Activated T-helper 1 cell treated with Interleukin-2 at 50 U/mL for 16 hours (primary cell): ENCODE measurements around the gene ERC1.
"Not testable (repeated sequence)": the region's sequence is repeated elsewhere in the genome, so short reads cannot be mapped to it uniquely, and the experiment has no call there.

Experiments used
- DNase-seq: peaks from one replicate; pipeline ENCODE4 v3.0.0-alpha.2; 2020; ENCODE audit warnings: low read depth

Gene ERC1

DNA sequence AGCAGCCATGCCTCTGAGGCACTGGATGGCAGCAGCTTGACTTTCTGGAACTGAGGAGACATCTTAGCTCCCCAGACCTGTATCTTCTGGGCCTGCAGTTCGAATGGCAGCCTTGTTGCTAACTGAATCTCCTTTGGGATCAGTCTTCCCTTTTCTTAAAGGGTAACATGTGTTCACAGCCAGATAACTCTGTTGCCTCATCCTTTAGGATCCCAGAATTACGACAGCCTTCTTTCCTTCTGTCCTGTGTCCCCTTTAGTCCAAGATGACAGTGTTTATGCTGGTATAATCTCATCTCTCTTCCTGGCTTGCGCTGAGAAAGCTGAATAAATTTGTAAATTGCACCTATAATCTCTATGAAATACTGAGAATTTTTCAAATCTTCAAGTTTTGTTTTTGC lies 9.1 kb upstream of the ERC1 start:
- no peak for DNase-seq

GRCh38 chr12:988646-989045 lies 2.4 kb upstream of the ERC1 start:
- no peak for DNase-seq

GRCh38 chr12:989051-989450 lies 2.0 kb upstream of the ERC1 start:
- DNase-seq = no peak

DNA sequence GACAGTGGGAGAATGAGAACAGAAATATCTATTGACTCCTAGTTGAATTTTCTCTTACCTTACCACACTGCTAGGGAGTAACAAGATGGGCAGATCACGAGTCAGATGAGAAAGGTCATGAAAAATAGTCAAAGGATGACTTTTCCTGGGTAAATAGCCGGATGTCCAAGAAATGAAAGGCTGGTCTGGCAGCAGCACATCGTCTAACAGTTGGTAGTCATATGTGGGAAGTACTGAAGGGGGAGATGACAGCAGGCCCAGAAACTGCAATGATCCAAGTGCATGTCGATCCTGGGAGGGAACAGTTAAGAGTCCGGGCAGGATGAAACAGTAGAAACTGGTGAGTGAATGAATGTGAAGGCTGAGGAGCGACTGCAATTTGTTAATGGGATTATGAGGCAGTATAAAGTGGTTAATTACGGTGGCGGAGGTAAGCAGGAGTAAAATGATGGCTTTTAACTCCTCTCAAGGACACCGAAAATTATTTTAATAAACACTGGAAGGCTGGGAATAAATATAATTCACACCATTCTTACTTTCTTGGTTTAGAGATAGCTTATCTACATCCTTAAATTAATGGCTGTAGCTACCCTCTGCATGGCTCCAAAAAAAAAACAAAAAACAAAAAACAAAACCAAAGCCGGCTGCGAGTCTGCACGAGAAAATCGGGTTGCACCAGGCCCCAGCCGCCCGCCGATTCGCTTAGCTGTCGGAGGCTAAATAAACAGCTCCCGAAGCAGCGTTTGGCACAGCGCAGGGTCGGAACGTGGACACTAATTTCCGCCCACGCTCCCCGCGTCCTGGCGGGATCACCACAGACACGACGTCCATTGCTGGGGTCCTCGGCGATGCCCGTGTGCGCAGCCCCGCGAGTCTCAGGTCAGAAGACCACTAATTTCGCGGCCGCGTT lies 1.0 kb upstream of the ERC1 start:
- DNase-seq = no peak

- DNase-seq = no peak
Measured at GRCh38 chr12:991350-992333, 619 bp downstream of the ERC1 start.

DNA sequence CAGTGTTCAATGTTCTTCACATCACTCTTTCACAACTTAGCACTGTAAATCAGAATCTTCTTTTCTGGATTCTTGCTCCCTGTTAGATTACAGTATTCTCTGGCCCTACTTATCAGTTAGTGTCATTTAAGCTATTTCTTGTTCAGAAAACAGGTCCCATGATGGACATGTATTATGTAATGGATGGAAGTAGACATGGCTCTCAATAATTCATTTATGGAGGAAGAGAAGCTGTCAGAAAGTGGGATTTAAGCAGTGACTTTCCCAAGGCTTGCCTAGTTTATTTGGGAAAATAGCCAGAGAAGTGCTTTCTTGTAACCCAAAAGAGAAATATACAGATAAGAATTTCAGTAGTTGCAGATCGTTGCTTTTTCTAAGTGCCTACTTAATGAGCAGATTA lies 1.6 kb downstream of the ERC1 start:
- no peak for DNase-seq

DNA sequence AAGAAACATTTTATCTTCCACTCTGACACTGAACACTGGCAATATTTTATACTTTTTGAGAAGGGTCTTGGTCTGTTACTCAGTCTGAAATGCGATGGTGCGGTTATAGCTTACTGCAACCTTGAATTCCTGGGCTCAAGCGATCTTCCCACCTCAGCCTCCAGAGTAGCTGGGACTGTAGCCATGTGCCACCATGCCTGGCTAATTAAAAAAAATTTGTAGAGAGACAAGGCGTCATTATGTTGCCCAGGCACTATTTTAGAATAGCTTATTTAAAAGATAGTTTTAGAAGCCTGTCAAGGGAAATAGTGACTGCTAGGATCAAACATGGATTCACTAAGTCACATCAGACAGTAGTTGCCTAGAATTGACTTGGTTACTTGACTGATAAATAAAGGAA lies 5.9 kb downstream of the ERC1 start:
- DNase-seq = no peak

- DNase-seq = no peak
Measured at GRCh38 chr12:997505-997904, 6.5 kb downstream of the ERC1 start.

- no peak for DNase-seq
Measured at GRCh38 chr12:998020-998874, 7.2 kb downstream of the ERC1 start.

DNA sequence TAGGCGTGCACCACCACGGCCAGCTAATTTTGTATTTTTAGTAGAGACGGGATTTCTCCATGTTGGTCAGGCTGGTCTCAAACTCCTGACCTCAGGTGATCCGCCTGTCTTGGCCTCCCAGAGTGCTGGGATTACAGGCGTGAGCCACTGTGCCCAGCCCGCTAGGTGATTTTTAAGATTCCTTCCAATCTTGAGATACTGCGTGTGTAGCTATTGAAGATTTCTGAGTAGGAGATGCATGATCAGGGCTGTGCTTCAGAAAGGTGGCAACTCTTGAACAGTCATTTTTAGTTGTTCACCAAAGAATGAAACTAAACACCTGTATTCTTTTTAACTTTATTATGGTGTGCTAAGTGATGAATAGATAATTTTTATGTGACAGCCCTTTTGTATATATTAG lies 8.7 kb downstream of the ERC1 start:
- not testable (repeated sequence) for DNase-seq

GRCh38 chr12:1001507-1001906 lies 10.5 kb downstream of the ERC1 start:
- no peak for DNase-seq

- DNase-seq = no peak
Measured at GRCh38 chr12:1003600-1004271, 12.7 kb downstream of the ERC1 start.

DNA sequence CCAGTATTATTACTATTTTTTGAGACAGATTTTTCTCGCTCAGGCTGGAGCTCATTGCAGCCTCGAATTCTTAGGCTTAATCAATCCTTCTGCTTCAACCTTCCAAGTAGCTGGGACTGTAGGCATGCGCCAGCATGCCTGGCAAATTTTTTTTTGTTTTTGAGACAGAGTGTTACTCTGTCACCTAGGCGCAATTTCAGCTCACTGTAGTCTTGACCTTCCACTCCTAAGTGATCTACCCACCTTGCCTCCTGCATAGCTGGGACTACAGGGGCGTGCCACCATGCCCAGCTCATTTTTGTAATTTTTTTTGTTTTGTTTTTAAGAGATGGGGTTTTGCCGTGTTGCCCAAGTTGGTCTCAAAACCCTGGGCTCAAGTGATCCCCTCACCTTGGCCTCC lies 15.2 kb downstream of the ERC1 start:
- DNase-seq = no peak

DNA sequence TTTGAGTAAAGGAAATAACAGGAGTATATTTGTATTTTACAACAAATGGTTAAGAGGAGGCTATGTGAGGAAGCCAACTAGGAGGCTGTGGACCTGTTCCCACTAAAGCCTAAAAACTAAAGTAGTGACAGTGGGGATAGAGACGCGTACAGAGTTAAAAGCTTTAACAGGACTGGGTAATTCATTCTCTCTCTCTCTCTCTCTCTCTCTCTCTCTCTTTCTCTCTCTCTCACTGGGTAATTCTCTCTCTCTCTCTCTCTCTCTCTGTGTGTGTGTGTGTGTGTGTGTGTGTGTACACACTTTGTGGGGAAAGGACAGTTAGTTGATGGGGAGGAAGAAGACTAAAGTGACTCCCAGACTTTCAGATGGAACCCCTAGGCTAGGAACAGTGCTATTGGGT lies 16.3 kb downstream of the ERC1 start:
- DNase-seq = no peak

- no peak for DNase-seq
Measured at GRCh38 chr12:1007994-1008393, 17.0 kb downstream of the ERC1 start.

GRCh38 chr12:1011091-1011490 lies 20.1 kb downstream of the ERC1 start:
- no peak for DNase-seq

DNA sequence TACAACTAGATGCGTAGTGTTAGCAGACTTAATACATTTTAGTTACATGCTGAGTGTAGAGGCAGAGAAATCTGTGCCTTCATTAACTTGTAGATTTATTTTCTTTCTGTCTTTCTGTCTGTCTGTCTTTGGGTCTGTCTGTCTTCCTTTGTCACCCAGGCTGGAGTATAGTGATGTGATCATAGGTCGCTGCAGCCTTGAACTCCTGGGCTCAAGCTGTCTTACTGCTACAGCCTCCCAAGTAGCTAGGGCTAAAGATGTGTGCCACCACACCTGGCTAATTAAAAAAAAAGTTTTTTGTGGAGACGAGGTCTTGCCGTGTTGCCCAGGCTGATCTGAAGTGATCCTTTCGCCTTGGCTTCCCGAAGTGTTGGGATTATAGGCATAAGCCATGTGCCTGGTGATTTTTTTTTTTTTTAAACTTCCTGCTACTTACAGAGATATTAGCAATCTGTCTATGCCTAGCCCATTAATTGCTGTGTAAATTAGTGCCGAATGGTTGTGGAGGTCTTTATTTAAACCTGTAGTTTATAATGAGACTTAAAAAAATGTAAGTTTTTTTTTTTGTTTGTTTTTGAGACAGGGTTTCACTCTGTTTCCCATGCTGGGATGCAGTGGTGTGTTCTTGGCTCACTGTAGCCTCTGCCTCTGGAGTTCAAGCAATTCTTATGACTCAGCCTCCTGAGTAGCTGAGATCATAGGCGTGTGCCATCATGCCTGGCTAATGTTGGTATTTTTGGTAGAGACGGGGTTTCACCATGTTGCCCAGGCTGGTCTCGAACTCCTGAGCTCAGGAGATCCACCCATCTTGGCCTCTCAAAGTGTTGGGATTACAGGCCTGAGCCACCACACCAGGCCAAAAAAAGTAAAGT lies 22.8 kb downstream of the ERC1 start:
- no peak for DNase-seq

GRCh38 chr12:1019283-1019682 lies 28.3 kb downstream of the ERC1 start:
- no peak for DNase-seq

DNA sequence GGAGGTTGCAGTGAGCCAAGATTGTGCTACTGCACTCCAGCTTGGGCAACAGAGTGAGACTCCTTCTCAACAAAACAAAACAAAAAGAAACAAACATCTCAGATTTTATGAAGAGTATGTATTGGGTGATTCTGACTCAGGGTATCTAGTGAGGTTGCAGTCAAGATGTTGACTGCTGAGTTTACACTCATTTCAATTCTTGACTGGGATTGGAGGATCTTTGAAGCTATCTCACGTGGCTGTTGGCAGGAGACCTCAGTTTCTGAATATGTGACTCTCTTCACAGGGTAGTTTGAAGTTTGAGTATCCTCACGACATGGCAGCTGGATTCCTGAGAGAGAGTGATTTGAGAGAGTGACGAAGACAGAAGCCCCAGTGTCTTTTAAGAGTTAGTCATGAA lies 29.4 kb downstream of the ERC1 start:
- no peak for DNase-seq
